GM23338 (cell line): ENCODE measurements around the gene GGPS1. TPM values are rescaled to one million over a fixed set of nuclear protein-coding genes. Genes with fewer than 3 reads are reported as not detected.
"Not testable (repeated sequence)": the region's sequence is repeated elsewhere in the genome, so short reads cannot be mapped to it uniquely, and the experiment has no call there.

ENCODE experiments used
- ATAC-seq: fragments of 200-7000 bp; cut with Tn5 transposase; 3 replicates; pipeline ENCODE4 v1.9.1; 2020
- DNase-seq: peaks from one replicate; pipeline ENCODE4 v3.0.0-alpha.2; 2015; ENCODE audit warnings: low spot score
- H2AFZ ChIP-seq: fragments of 200-600 bp; sonication (generic); 2 replicates; pipeline ENCODE4 v1.8.0; 2016; ENCODE audit warnings: antibody characterized with exemption, mild to moderate bottlenecking, moderate library complexity
- H3F3A ChIP-seq: fragments of 200-600 bp; sonication (generic); replicated peaks from 2 replicates; pipeline ENCODE4 v1.8.0; 2017; ENCODE audit warnings: antibody characterized with exemption, mixed run types, low read depth
- H3K27ac ChIP-seq: fragments of 200-600 bp; sonication (generic); 2 replicates; pipeline ENCODE4 v1.6.1; 2016; ENCODE audit warnings: low read depth
- H3K27me3 ChIP-seq: fragments of 200-600 bp; sonication (generic); 2 replicates; pipeline ENCODE4 v1.8.0; 2016; ENCODE audit warnings: mild to moderate bottlenecking, mixed run types, moderate library complexity; ENCODE audit not compliant: insufficient read depth
- H3K36me3 ChIP-seq: fragments of 200-600 bp; sonication (generic); 2 replicates; pipeline ENCODE4 v1.8.0; 2016; ENCODE audit warnings: mild to moderate bottlenecking; ENCODE audit not compliant: insufficient read depth
- H3K4me1 ChIP-seq: fragments of 200-600 bp; sonication (generic); 2 replicates; pipeline ENCODE4 v1.8.0; 2016; ENCODE audit warnings: mild to moderate bottlenecking, moderate library complexity; ENCODE audit not compliant: insufficient read depth
- H3K4me2 ChIP-seq: fragments of 200-600 bp; sonication (generic); 2 replicates; pipeline ENCODE4 v1.7.1; 2017; ENCODE audit warnings: mixed run types
- H3K4me3 ChIP-seq: fragments of 200-600 bp; sonication (generic); 2 replicates; pipeline ENCODE4 v1.6.1; 2016; ENCODE audit warnings: mixed run types
- H3K79me2 ChIP-seq: fragments of 200-600 bp; sonication (generic); replicated peaks from 2 replicates; pipeline ENCODE4 v1.8.0; 2017; ENCODE audit warnings: mild to moderate bottlenecking; ENCODE audit not compliant: insufficient read depth
- H3K9me2 ChIP-seq: fragments of 200-600 bp; sonication (generic); 2 replicates; pipeline ENCODE4 v1.8.0; 2017; ENCODE audit not compliant: insufficient read depth
- H4K20me1 ChIP-seq: fragments of 200-600 bp; sonication (generic); replicated peaks from 2 replicates; pipeline ENCODE4 v1.8.0; 2017; ENCODE audit warnings: mild to moderate bottlenecking; ENCODE audit not compliant: insufficient read depth
- H3K27ac Mint-ChIP-seq: 2 replicates; pipeline ENCODE4 v1.8.0; 2020; ENCODE audit warnings: inconsistent platforms, mild to moderate bottlenecking, moderate library complexity, mixed read lengths
- H3K27me3 Mint-ChIP-seq: 3 replicates; pipeline ENCODE4 v1.8.0; 2022; ENCODE audit warnings: low read depth, mild to moderate bottlenecking, moderate library complexity, mixed read lengths, inconsistent platforms; ENCODE audit not compliant: insufficient read depth, poor library complexity
- H3K36me3 Mint-ChIP-seq: 3 replicates; pipeline ENCODE4 v1.8.0; 2021; ENCODE audit warnings: low read depth, mild to moderate bottlenecking, inconsistent platforms, moderate library complexity, mixed read lengths
- H3K4me1 Mint-ChIP-seq: 3 replicates; pipeline ENCODE4 v1.8.0; 2020; ENCODE audit warnings: mild to moderate bottlenecking, inconsistent platforms, mixed read lengths
- H3K4me3 Mint-ChIP-seq: 3 replicates; pipeline ENCODE4 v1.8.0; 2021; ENCODE audit warnings: moderate library complexity, mild to moderate bottlenecking, inconsistent platforms, mixed read lengths
- H3K9me3 Mint-ChIP-seq: 3 replicates; pipeline ENCODE4 v1.8.0; 2020; ENCODE audit warnings: moderate library complexity, mild to moderate bottlenecking, inconsistent platforms, mixed read lengths
- EZH2 ChIP-seq: fragments of 200-600 bp; sonication (generic); IDR thresholded peaks from one replicate; pipeline ENCODE4 v1.8.0; 2017; ENCODE audit warnings: antibody characterized with exemption, mild to moderate bottlenecking, low read depth; ENCODE audit not compliant: unreplicated experiment
- EZH2phosphoT487 ChIP-seq: fragments of 200-600 bp; sonication (generic); IDR thresholded peaks from one replicate; pipeline ENCODE4 v1.8.1; 2018; ENCODE audit warnings: antibody characterized with exemption; ENCODE audit not compliant: unreplicated experiment
- JUNB ChIP-seq: IDR thresholded peaks from one replicate; pipeline ENCODE4 v1.6.1; 2016; ENCODE audit warnings: antibody characterized with exemption; ENCODE audit not compliant: unreplicated experiment
- REST ChIP-seq: IDR thresholded peaks from one replicate; pipeline ENCODE4 v1.6.1; 2018; ENCODE audit warnings: antibody characterized with exemption; ENCODE audit not compliant: unreplicated experiment
- STAT1 ChIP-seq: IDR thresholded peaks from one replicate; pipeline ENCODE4 v1.6.1; 2016; ENCODE audit warnings: antibody characterized with exemption; ENCODE audit not compliant: unreplicated experiment
- ZNF114 ChIP-seq: fragments of 250-450 bp; sonication (Bioruptor Pico); IDR thresholded peaks from 2 replicates; pipeline ENCODE4 v1.5.0; 2020; ENCODE audit warnings: mild to moderate bottlenecking, moderate library complexity
- polyA plus RNA-seq: library from polyadenylated mRNA; unstranded; fragments of >200 nt; fragmentation: Nextera tagmentation; extraction: Ambion mirVana; gene quantifications from 2 replicates; pipeline ENCODE4 v1.2.1, GENCODE V29; 2016
- total RNA-seq: library from RNA; depleted of rRNA; stranded (reverse); fragments of >200 nt; shearing (Covaris generic); gene quantifications from 2 replicates; pipeline ENCODE4 v1.2.3, GENCODE V29; 2014
- TF ChIP-seq, protein P1 (sequence below): IDR thresholded peaks from 2 replicates; pipeline ENCODE4 v1.6.1; 2016; ENCODE audit warnings: antibody characterized with exemption
- TF ChIP-seq, protein P2 (sequence below), 2 experiments: fragments of 200-600 bp in 1 of 2; sonication (generic) in 1 of 2; conservative IDR thresholded peaks; 2 replicates each; pipeline versions ENCODE4 v1.5.1 to v1.6.1; 2016 to 2017; ENCODE audit warnings: antibody characterized with exemption in 2 of 2, low read depth in 2 of 2, mild to moderate bottlenecking in 2 of 2, moderate library complexity in 1 of 2

GGPS1 gene
- total and polyA plus RNA-seq, 2 experiments from 2014 or later, result 33.9 to 56.8 TPM

GRCh38 chr1:235375919-235376605 is 47.7 kb downstream of the GGPS1 start:
- H3K9me2 ChIP-seq, result no peaks in the 10 kb centered on the region
- Mint-ChIP-seq H3K27me3 (peaks cover 4% of the 10 kb centered on the region), H3K4me3 (no peak overlapping the region), H3K36me3 (peaks cover 45% of the 10 kb centered on the region), H3K4me1 (no peaks in the 10 kb centered on the region), H3K27ac (no peak overlapping the region), H3K9me3 (peaks cover 2% of the 10 kb centered on the region; the same call in 2 of the 3 replicates)
- H3K79me2 ChIP-seq, result peaks cover 69% of the 10 kb centered on the region
- peaks cover 14% of the 10 kb centered on the region; the same call in 1 of the 2 replicates for H4K20me1 ChIP-seq
- H3F3A ChIP-seq, result 0 out of 2 replicates have a peak, but pooled peaks cover 3% of the 10 kb centered on the region
- no peak overlapping the region for H3K4me2 ChIP-seq
- no peak for ATAC-seq
- H3K4me3 ChIP-seq, result no peak overlapping the region
- 0 out of 2 replicates have a peak overlapping the region, but pooled peaks have one; percentile 26 for H3K27ac ChIP-seq
- TF ChIP-seq EZH2 (no peak), JUNB (no peak), STAT1 (no peak), EZH2phosphoT487 (no peak), REST (no peak), ZNF114 (no peak)
- TF ChIP-seq, protein P1, sequence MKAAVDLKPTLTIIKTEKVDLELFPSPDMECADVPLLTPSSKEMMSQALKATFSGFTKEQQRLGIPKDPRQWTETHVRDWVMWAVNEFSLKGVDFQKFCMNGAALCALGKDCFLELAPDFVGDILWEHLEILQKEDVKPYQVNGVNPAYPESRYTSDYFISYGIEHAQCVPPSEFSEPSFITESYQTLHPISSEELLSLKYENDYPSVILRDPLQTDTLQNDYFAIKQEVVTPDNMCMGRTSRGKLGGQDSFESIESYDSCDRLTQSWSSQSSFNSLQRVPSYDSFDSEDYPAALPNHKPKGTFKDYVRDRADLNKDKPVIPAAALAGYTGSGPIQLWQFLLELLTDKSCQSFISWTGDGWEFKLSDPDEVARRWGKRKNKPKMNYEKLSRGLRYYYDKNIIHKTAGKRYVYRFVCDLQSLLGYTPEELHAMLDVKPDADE, result no peak
- TF ChIP-seq, protein P2, sequence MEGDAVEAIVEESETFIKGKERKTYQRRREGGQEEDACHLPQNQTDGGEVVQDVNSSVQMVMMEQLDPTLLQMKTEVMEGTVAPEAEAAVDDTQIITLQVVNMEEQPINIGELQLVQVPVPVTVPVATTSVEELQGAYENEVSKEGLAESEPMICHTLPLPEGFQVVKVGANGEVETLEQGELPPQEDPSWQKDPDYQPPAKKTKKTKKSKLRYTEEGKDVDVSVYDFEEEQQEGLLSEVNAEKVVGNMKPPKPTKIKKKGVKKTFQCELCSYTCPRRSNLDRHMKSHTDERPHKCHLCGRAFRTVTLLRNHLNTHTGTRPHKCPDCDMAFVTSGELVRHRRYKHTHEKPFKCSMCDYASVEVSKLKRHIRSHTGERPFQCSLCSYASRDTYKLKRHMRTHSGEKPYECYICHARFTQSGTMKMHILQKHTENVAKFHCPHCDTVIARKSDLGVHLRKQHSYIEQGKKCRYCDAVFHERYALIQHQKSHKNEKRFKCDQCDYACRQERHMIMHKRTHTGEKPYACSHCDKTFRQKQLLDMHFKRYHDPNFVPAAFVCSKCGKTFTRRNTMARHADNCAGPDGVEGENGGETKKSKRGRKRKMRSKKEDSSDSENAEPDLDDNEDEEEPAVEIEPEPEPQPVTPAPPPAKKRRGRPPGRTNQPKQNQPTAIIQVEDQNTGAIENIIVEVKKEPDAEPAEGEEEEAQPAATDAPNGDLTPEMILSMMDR (conservative IDR thresholded peaks at IDR 0.05; ENCODE audit: low read depth in 2 of 2), result no peak
- no peak overlapping the region for H2AFZ ChIP-seq
- DNase-seq, result no peak
- H3K36me3 ChIP-seq, result peaks cover 13% of the 10 kb centered on the region; the same call in 1 of the 2 replicates
- H3K27me3 ChIP-seq, result no peaks in the 10 kb centered on the region
- H3K4me1 ChIP-seq, result no peaks in the 10 kb centered on the region

DNA sequence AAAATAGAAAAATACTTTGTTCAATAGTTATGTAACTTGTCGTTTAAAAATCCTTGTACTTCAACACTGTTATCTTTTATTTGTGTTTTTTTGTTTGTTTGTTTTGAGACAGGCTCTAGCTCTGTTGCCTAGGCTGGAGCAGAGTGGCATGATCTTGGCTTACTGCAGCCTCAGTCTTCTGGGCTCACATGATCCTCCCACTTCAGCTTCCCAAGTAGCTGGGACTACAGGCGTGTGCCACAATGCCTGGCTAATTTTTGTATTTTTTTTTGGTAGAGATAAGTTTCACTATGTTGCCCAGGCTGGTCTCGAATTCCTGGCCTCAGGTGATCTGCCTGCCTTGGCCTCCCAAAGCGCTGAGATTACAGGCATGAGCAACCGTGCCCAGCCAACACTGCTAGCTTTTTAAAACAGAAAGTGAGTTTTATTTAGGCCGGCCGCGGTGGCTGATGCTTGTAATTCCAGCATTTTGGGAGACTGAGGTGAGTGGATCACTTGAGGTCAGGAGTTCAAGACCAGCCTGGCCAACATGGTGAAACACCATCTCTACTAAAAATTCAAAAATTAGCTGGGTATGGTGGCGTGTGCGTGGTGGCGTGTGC is 49.9 kb downstream of the GGPS1 start:
- not testable (repeated sequence) for DNase-seq, H3K4me2 ChIP-seq, H3K27ac Mint-ChIP-seq, H3K4me1 Mint-ChIP-seq, H3F3A ChIP-seq, H3K27me3 Mint-ChIP-seq, H3K4me1 ChIP-seq, H3K27me3 ChIP-seq, H2AFZ ChIP-seq, H3K9me2 ChIP-seq, H3K4me3 Mint-ChIP-seq, H3K4me3 ChIP-seq, H3K9me3 Mint-ChIP-seq, ATAC-seq
- Histone ChIP-seq H4K20me1 (peaks cover 14% of the 10 kb centered on the region; the same call in 1 of the 2 replicates), H3K36me3 (peaks cover 13% of the 10 kb centered on the region; the same call in 1 of the 2 replicates), H3K27ac (0 out of 2 replicates have a peak overlapping the region, but pooled peaks have one; percentile 63), H3K79me2 (peaks cover 49% of the 10 kb centered on the region)
- peaks cover 47% of the 10 kb centered on the region for H3K36me3 Mint-ChIP-seq

DNA sequence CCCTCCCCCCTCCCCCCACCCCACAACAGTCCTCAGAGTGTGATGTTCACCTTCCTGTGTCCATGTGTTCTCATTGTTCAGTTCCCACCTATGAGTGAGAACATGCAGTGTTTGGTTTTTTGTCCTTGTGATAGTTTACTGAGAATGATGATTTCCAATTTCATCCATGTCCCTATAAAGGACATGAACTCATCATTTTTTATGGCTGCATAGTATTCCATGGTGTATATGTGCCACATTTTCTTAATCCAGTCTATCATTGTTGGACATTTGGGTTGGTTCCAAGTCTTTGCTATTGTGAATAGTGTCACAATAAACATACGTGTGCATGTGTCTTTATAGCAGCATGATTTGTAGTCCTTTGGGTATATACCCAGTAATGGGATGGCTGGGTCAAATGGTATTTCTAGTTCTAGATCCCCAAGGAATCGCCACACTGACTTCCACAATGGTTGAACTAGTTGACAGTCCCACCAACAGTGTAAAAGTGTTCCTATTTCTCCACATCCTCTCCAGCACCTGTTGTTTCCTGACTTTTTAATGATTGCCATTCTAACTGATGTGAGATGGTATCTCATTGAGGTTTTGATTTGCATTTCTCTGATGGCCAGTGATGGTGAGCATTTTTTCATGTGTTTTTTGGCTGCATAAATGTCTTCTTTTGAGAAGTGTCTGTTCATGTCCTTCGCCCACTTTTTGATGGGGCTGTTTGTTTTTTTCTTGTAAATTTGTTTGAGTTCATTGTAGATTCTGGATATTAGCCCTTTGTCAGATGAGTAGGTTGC is 53.8 kb downstream of the GGPS1 start:
- H4K20me1 ChIP-seq, result peaks cover 14% of the 10 kb centered on the region; the same call in 1 of the 2 replicates
- H3K4me3 ChIP-seq, H3K27ac Mint-ChIP-seq, H3K27me3 ChIP-seq, H3K27ac ChIP-seq, H2AFZ ChIP-seq, H3K36me3 ChIP-seq, H3K9me2 ChIP-seq, H3F3A ChIP-seq, H3K27me3 Mint-ChIP-seq, H3K4me2 ChIP-seq, H3K4me3 Mint-ChIP-seq, ATAC-seq, DNase-seq, H3K4me1 Mint-ChIP-seq, H3K4me1 ChIP-seq: not testable (repeated sequence)
- H3K9me3 Mint-ChIP-seq, result peaks cover 29% of the 10 kb centered on the region
- H3K79me2 ChIP-seq, result peaks cover 49% of the 10 kb centered on the region
- peaks cover 52% of the 10 kb centered on the region for H3K36me3 Mint-ChIP-seq
